ENCODE results near the gene MIOX.

The MIOX gene

GRCh38 chr22:50486561-50487289 lies at the start of gene MIOX:
Gene MIOX, plus strand, starts transcription at chr22:50486859. Its CDS starts 39 bp downstream, at chr22:50486898.
- no peak for DNase-seq

GRCh38 chr22:50437511-50438304 lies 49.0 kb upstream of the MIOX start:
- DNase-seq: no peak

GRCh38 chr22:50438305-50439275 lies 48.1 kb upstream of the MIOX start:
- DNase-seq: no peak

GRCh38 chr22:50439314-50439870 lies 47.3 kb upstream of the MIOX start:
- DNase-seq: no peak

GRCh38 chr22:50439871-50440331 lies 46.8 kb upstream of the MIOX start:
- no peak for DNase-seq

GRCh38 chr22:50440544-50441249 lies 46.0 kb upstream of the MIOX start:
- no peak for DNase-seq

GRCh38 chr22:50441428-50441993 lies 45.1 kb upstream of the MIOX start:
- no peak for DNase-seq

GRCh38 chr22:50443197-50443596 lies 43.5 kb upstream of the MIOX start:
- no peak for DNase-seq

- DNase-seq: no peak
These were observed 42.6 kb upstream of the MIOX start for GRCh38 chr22:50443801-50444625.

GRCh38 chr22:50444663-50445062 lies 42.0 kb upstream of the MIOX start:
- no peak for DNase-seq

- DNase-seq: no peak
These were observed 41.4 kb upstream of the MIOX start for GRCh38 chr22:50445071-50445879.

GRCh38 chr22:50445880-50446707 lies 40.6 kb upstream of the MIOX start:
- no peak for DNase-seq

- no peak for DNase-seq
These were observed 39.7 kb upstream of the MIOX start for GRCh38 chr22:50446708-50447575.

GRCh38 chr22:50447576-50448551 lies 38.8 kb upstream of the MIOX start:
- no peak for DNase-seq

GRCh38 chr22:50452649-50453048 lies 34.0 kb upstream of the MIOX start:
- no peak for DNase-seq

- no peak for DNase-seq
These were observed 32.0 kb upstream of the MIOX start for GRCh38 chr22:50454556-50455075.

Measured in SIG-M5 (cell line).